H54 (cell line): ENCODE results near the gene SDC1.

ENCODE experiments used
- DNase-seq: peaks from one replicate; pipeline ENCODE4 v3.0.0; 2011; ENCODE audit warnings: low spot score, mixed read lengths; ENCODE audit not compliant: insufficient read length
- FAIRE-seq: peaks from 3 replicates; lab custom pipeline; 2011; peaks lifted over from hg19 to GRCh38; lab: Jason Lieb, UNC
- POLR2A ChIP-seq: IDR thresholded peaks from 2 replicates; pipeline ENCODE4 v1.6.1; 2011; ENCODE audit warnings: low read depth, mild to moderate bottlenecking, low read length

Gene SDC1

DNA sequence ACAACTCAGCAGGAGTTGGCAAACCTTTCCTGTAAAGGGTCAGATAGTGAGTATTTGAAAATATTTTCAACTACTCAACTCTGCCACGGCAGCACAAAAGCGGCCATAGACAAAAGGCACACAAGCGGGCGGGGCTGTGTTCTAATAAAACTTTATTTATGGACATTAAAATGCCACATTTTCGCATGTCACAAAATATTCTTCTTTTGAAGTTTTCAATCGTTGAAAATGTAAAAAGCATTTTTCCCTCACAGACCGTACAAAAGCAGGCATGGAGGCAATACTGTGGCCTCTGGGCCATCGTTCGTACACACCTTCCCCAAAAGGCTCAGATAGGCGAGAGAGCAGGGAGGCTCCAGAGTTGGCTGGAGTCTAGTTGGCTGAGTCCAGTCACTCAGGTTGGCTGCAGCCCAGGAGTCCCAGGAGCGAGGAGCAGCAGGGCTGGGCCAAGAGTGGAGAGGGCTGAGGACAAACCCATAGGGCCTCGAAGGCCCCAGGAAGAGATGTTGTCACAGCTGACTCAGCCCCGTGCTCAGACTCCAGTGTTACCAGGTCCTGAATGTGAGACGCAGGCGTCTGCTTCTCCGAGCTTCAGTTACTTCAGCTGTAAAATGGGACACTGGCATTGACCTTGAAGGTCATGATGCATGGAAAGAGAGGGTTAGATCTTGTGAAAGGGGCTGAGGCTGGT is 42.5 kb downstream of the SDC1 start:
- no peak for TF ChIP-seq POLR2A
- FAIRE-seq (peak; percentile 78), DNase-seq (peak; percentile 94)

DNA sequence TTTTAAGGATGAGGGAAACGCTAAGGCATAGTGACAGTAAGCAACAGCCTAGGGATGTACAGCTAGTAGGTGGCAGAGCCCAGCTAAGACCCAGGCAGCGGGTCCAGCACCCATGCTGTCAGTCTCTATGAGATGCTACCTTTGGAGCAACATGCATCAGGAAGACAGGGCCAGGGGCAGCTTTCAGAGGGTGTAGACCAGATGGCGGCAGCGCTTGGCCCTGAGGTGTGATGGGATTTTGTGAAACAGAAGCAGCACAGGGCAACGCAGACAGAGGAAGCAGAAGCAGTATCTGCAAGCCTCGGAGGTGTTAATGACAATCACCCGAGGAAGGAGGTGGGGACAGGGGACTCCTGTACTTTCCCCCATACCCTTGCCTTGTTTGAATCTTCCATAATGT is 43.2 kb downstream of the SDC1 start:
- FAIRE-seq: no peak
- no peak for DNase-seq
- no peak for TF ChIP-seq POLR2A

DNA sequence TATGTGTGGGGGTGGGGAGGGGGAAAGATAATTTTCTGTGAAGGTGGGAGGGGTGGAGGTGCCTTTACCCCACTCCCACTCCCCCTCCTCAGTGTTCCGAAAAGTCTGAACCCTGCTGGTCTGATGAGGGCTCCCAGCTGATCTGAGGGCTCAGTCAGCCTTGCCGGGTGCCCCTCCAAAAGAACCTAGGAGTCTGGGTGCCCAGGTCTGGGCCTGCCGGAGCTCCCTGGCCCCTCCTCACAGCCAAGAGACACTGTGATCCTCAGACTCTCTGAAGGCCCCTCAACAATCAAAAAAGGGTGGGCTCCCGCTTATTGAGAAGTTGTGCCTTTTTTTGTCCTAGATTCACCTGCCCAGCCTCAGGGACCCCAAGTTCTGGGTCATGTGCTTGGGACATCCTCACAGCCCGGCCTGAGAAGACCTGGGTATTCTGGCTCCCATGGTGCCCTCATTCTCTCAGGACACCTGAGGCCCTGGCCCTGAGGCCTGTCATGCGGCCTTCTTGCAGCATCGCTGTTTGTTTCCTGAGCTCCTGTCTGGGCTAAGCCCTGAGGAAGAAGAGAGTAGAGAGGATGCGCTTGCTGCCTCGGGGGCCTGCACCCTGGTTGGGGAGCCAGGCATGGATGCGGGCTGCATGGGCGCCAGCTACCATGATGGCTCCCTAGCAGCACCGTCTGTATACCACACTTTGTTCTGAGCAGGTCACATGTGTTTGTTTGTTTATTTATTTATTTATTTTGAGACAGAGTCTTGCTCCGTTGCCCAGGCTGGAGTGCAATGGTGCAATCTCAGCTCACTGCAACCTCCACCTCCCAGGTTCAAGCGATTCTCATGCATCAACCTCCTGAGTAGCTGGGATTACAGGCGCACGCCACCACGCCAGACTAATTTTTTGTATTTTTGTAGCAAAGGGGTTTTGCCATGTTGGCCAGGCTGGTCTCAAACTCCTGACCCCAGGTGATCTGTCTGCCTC is 44.0 kb downstream of the SDC1 start:
- FAIRE-seq (no peak), DNase-seq (no peak)
- no peak for TF ChIP-seq POLR2A

DNA sequence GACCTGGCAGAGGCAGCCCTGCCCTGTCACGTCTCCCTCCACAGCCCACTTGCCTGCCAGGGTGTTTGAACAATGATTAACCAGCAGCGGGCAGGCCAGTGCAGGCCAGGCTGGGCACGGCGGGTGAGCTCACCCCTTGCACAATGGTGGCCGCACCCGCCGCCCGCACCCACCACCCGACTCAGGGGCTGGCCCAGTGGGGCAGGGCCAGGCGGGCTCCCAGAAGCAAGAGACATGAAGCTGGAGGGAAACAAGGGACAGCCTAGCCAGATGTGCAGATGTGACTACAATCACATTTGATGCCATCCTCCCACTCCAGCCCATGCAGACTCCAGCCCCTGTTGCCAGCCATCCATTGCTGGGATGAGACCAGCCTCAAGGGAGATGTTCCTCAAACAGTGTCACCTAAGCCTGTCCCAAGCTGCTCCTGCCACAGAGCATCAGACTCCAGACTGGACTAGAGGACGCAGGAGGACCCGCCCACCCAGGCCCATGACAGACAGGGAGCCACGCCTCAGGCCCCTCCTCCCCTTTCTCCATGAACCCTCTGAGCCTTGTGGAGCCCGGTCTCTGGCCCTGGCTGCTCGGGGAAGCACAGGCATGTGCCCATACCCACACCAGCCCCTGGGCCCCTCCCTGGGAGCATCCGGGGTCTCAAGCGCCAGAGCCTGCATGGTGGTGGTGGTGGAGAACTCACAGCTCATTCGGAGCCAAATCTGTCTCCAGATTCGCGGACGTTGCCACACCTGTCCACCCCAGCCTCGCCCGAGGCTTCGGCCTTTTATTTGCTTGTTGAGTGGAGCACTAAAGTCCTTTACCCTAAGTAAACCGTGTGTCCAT is 45.0 kb downstream of the SDC1 start:
- no peak for DNase-seq
- no peak for TF ChIP-seq POLR2A
- no peak for FAIRE-seq

DNA sequence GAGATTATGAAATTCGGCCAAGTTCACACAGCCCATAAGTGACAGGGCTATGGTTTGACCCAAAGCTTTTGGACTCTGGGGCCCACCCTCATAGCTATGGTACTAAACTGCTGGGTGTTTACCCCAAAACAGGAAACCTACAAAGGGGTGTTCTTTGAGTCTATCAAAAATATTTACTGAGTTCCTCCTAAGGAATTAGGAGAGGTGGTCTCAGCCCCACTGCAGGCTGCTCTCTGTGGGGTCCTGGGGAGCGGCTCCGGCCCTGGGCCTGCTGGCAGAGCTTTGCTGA is 45.5 kb downstream of the SDC1 start:
- TF ChIP-seq POLR2A: no peak
- FAIRE-seq (no peak), DNase-seq (no peak)

DNA sequence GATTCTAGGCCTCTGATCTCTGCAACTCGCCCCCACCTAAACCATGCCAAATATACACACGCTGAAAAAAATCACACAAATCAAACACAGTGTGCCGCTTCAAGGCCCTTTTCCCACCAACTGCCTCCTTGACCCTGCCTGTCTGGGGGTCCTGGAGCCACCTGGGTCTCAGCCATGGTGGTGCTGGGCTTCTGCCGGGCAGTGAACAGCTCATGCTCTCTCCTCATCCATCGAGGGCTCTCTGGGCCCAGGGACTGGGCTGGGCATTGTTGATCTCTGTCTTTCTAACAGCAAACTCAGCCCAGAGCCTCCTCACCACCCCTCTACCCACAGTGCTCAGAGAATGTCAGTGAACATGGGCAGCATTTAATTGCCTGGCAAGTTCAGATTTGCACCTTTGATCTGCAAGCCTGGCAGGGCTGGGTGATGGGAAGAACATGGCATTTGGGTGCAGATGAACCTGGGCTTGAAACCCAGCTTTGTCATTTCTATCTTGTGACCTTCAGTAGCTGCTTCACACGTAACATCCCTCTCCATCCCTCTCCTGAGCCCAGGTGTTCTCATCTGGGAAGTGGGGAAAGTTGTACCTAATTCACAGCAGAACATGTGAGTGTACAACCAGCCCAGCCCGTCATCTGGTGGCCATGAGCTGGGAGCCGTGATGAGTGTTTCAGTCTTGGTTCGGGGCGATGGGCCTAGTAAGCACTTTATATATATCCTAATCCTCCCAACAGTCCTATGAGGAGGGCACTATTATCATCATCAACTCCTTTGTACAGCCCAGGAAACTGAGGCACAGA is 46.1 kb downstream of the SDC1 start:
- FAIRE-seq: no peak
- TF ChIP-seq POLR2A: no peak
- no peak for DNase-seq

DNA sequence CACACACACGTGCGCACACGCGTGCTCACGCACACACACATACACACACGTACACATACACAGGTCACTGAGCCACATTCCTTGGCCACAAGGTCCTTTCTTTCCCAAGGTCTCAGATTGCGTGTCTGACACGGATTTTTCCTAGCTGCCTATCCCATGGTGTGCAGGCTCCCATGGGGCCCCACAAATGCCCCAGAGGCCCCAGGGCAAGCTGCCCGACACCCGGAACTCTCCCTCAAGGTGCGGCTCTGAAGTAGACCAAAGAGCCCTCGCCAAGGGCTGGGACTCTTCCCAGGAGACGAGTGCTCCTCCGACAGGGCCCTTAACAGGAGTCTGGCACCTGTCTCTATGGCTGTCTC is 46.7 kb downstream of the SDC1 start:
- no peak for TF ChIP-seq POLR2A
- DNase-seq (no peak), FAIRE-seq (no peak)

DNA sequence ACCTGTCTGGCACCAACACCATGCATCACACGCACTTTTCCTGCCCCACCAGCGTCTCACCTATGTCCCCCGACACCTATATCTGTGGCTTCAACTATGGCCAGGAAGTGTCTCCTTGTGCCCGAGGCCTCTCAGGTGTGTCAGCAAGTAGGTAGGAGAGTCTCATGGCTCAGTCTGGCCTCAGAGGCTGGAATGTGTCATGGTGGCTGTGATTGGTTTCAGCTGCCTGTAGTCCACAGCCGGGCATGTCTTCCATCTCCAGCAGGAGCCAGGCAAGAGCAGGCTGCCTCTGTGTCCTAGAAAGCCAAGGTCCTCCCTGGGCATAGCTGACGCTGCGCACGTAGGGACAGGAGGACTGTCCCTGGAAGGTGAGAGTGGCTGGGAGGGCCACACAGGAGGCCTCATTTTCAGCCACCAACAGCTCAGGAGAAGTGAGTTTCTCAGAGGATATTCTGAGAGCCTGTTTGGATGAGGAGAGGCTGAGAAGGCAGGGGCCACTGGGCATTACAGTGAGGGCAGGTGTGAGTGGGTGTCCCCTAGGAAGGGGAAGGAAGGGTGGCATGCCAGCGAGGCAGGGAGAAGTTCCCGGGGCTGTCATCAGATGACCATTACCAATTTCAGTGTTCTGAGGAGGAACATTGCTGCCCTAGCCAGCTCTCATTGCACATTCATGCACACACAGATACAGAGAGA is 47.2 kb downstream of the SDC1 start:
- DNase-seq (no peak), FAIRE-seq (no peak)
- TF ChIP-seq POLR2A: no peak

DNA sequence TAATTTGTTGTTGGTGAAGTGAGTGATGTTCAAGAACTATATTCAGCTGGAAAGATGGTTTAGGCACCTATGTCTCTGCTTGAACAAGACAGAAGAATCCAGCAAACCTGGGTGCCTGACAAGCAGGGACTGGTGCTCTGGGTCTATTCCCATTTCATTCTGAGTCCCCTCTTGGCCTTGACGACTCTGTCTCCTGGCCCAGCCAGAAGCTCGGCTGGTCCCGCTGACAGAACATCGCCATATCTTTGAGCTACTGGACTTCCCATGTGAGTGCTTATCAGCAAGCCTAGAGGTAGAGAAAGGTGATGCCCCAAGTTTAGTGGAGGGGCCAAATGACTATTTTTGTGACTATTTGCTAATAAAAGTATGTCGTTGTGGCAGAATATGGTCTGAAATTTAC is 48.2 kb downstream of the SDC1 start:
- DNase-seq (no peak), FAIRE-seq (no peak)
- TF ChIP-seq POLR2A: no peak

DNA sequence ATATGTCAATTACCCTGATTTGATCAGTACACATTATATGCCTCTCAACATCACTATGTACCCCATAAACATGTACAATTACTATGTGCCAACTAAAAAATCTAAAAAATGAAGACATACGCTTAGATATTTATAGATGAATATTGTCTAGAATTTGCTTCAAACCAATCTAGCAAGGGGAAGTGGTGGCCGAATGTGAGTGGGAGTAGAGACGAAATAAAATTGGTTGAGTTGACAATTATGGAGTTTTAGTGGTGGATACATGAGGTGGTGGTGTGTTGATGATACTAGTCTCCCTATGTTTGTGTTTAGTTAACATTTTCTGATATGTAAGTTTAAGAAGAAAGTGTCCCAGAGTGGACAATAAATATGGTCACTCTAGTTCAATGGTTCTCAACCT is 49.0 kb downstream of the SDC1 start:
- TF ChIP-seq POLR2A: no peak
- DNase-seq (no peak), FAIRE-seq (no peak)

DNA sequence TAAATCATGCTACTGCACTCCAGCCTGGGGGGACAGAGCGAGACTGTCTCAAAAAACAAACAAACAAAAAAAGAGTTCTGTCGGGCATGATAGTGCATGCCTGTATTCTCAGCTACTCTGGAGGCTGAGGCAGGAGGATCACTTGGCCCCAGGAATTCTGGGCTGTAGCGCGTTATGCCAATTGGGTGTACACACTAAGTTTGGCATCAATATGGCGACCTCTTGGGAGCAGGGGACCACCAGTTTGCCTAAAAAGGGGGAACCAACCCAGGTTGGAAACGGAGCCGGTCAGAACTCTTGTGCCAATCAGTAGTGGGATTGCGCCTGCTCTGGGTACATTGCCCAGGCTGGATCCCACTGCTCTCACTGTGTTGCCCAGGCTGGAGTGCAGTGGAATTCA is 49.7 kb downstream of the SDC1 start:
- no peak for TF ChIP-seq POLR2A
- DNase-seq: no peak
- no peak for FAIRE-seq

DNA sequence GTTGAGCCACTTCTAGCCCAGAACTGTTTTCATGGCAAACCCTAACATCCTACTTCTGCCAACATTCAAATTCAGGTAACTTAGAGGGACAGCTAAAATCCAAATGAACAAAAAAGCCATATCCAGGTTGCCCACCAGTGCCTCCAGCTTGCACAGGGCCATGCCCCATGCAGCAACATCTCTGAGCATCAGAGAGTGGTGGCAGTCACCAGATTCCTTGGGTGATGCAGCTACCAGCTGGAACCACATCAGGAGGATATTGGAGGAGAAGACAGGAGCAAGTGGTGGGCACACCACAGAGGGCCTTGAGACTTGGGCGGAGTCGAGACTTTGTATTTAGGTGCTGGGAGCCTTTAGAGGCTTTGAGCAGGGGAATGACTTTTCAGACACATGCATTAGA is 50.5 kb downstream of the SDC1 start:
- no peak for FAIRE-seq

More for the DNA sequence above, 50.5 kb downstream of the SDC1 start:
- no peak for DNase-seq
- no peak for TF ChIP-seq POLR2A
